ENCODE measurements around the gene SEMA3B. TPM values are rescaled to one million over a fixed set of nuclear protein-coding genes. Genes with fewer than 3 reads are reported as not detected.

SEMA3B gene
- total and polyA plus RNA-seq, 2 of the 4 experiments (the other 2 are of a cell fraction): 4.3 to 29.3 TPM

DNA sequence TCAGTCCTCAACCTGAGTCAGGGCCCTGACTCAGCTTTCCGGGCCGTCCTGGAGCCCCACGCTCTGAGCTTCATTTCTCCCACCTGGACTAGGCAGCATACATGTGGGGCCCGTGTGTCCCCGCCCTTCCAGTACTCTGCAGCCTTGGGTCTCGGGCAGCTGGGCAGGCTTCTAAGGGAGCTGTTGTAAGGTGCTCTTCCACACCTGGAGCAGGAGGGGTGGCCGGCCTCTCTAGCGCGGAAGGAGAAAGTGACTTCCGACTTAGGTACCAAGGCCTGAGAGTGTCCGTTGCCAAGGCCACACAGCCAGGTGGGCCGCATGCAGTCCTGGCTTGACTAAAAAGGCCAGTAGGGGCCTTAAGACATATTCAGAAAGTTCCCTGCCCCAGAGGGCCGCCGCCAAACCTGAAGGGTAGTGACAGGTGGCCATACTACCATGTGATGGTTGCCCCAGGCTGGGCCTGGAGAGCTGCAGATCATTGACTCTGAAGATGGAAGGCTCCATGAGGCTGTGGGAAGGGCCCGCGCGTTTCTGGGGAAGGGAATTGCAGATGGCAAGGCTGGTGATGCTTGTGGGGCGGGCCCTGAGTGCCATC, 9.4 kb upstream of the SEMA3B start (continued):
- TF ChIP-seq FOS (IDR thresholded peaks at IDR 0.05; ENCODE audit: low read depth, low read length): no peak

DNA sequence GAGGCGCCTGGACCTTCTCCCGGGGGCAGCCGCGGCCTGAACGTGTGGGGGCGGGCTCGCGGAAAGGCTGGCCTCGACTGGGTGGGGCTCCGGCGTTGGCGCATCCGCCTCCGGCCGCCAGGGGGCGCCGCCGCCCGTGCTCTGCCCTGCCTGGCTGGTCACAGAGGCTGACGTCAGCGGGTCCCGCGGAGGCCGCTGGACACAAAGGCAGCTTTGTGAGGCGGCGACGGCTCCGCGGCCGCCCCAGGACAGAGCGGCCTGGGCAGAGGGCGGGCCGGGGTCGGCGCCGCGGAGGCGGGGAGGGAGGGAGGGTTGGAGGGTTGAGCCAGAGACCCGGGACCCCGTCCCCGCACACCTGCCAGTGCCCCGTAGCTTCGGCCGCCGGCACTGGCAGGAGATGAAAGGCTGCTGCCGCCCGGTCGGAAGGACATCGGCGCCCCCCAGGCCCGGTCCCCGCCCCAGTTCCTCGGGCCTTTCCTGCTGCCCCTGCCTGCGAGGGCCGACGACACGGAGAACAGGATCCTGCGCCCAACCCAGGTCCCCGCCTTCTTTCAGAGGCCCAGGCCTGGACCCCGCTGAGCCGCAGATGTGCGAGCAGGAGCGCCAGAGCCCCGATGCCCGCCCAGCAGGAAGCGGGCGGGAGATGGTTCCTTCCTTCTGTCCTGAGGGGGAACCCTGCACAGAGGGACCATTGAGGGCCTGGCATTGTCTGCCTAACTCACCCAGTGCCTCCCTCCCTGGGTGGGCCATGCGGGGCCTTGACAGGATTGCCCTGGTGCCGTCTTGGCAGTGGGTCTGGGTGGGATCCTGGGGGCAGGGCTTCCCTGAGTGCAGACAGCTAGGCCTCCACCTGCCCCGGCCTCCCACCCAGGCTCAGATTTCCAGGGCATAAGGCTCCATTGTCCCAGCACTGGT, 8.7 kb upstream of the SEMA3B start:
- H2BK20ac ChIP-seq (ENCODE audit: low read depth, low read length): peak overlapping the region; percentile 27; the same call in 1 of the 2 replicates

More for the DNA sequence above, 8.7 kb upstream of the SEMA3B start:
- in situ Hi-C loops (cut with MboI; ENCODE audit: low sequenced_read_pairs) (no loop called here), intact Hi-C loops (cut with micrococcal nuclease) (loop anchor here (1.0 to 5.0 kb wide), 2 partner anchors 13 to 62 kb away; partner anchors contain the start of gene HYAL2), dilution Hi-C loops (cut with HindIII; ENCODE audit: low sequenced_read_pairs, unreplicated experiment) (no loop called here)
- 1% methylated on average over 44 of the region's 70 CpGs; no CpG with 5 or more reads in 1 of the 2 experiments for WGBS, 2 experiments (ENCODE audit: extremely low coverage in 2 of 2, insufficient read length in 1 of 2)
- ChIA-PET POLR2A (ENCODE audit: unreplicated experiment) (interaction anchor here (0.6 kb wide), 1 partner anchor 45 kb away, joined by 3 read pairs; no protein-coding TSS in a partner anchor), CTCF (interaction anchor here (1.0 to 1.6 kb wide), 3 partner anchors 10 to 74 kb away, joined by 3 to 7 read pairs (median 4); no protein-coding TSS in a partner anchor)
- Histone ChIP-seq H3K36me3 (ENCODE audit: control insufficient read depth, insufficient read depth, low read length) (peaks cover 25% of the 10 kb centered on the region), H3K79me1 (ENCODE audit: low read depth in 1 of 2, low read length in 2 of 2) (peaks cover 15 to 64% of the 10 kb centered on the region in 2 experiments), H4K8ac (ENCODE audit: low read depth in 2 of 2, low read length in 2 of 2) (peak overlapping the region; percentile 92 to 95), H3K56ac (ENCODE audit: extremely low read depth, insufficient read depth, low read length) (peak overlapping the region; percentile 69), H4K5ac (ENCODE audit: low read depth, low read length) (peak overlapping the region; percentile 97), H3K9me1 (ENCODE audit: insufficient read depth, low read length) (peaks cover 13% of the 10 kb centered on the region), H4K91ac (ENCODE audit: insufficient read depth, low read depth, low read length) (peak overlapping the region; percentile 97), H3K23ac (ENCODE audit: low read depth, low read length) (peak overlapping the region; percentile 97), H4K20me1 (ENCODE audit: insufficient read depth, low read length) (peaks cover 13% of the 10 kb centered on the region; the same call in 1 of the 2 replicates), H3K9me3 (ENCODE audit: control insufficient read depth, insufficient read depth, low read length) (no peaks in the 10 kb centered on the region), H2BK120ac (ENCODE audit: low read depth, low read length) (peak overlapping the region; percentile 79), H2AFZ (replicated peaks; ENCODE audit: low read length, poor library complexity) (peak overlapping the region; percentile 89), H2BK5ac (ENCODE audit: low read depth, low read length, poor library complexity, severe bottlenecking) (peak overlapping the region; percentile 87), H3K4me1 (ENCODE audit: control insufficient read depth, insufficient read depth, low read length) (peaks cover 29% of the 10 kb centered on the region), H2AK9ac (replicated peaks; ENCODE audit: low read depth, low read length, poor library complexity) (peak overlapping the region; percentile 99), H3K4ac (ENCODE audit: low read depth, low read length) (peak overlapping the region; percentile 93), H3K18ac (ENCODE audit: low read depth, low read length) (peak overlapping the region; percentile 76), H3K9ac (ENCODE audit: low read depth, low read length) (peak overlapping the region; percentile 76), H3K14ac (replicated peaks; ENCODE audit: low read depth, low read length) (peak overlapping the region; percentile 95), H3K4me2 (ENCODE audit: low read depth, low read length) (peak overlapping the region; percentile 82), H3K27me3 (ENCODE audit: control insufficient read depth, insufficient read depth, low read length) (no peaks in the 10 kb centered on the region), H3K27ac (ENCODE audit: insufficient read depth, low read length) (peak overlapping the region; percentile 90), H3K4me3 (ENCODE audit: insufficient read depth, low read depth, low read length) (peak overlapping the region; percentile 36), H2AK5ac (ENCODE audit: low read depth, low read length) (peak overlapping the region; percentile 97), H2BK15ac (ENCODE audit: low read depth, low read length) (no peak overlapping the region)
- TF ChIP-seq RFX5 (IDR thresholded peaks at IDR 0.05; ENCODE audit: low read depth, low read length): no peak
- TF ChIP-seq MAFK (IDR thresholded peaks at IDR 0.05; ENCODE audit: low read depth, low read length): peak; percentile 37; the same call in 1 of the 2 replicates
- TF ChIP-seq SMC3 (IDR thresholded peaks at IDR 0.05; ENCODE audit: low read depth, low read length): peak; percentile 89
- TF ChIP-seq POLR2A (IDR thresholded peaks at IDR 0.05; ENCODE audit: low read depth, low read length): peak; percentile 77
- peak; percentile 78 for TF ChIP-seq MAZ (IDR thresholded peaks at IDR 0.05; ENCODE audit: borderline replicate concordance, low read depth, low read length)
- TF ChIP-seq FOS (IDR thresholded peaks at IDR 0.05; ENCODE audit: low read depth, low read length): no peak
- peak; percentile 94 for TF ChIP-seq RAD21 (IDR thresholded peaks at IDR 0.05; ENCODE audit: low read length)
- 0 out of 2 replicates have a peak, but pooled peaks have one; percentile 36 for TF ChIP-seq BHLHE40 (IDR thresholded peaks at IDR 0.05; ENCODE audit: low read depth, low read length)
- TF ChIP-seq RCOR1 (IDR thresholded peaks at IDR 0.05; ENCODE audit: insufficient replicate concordance, low read length): no peak
- TF ChIP-seq, protein P1, sequence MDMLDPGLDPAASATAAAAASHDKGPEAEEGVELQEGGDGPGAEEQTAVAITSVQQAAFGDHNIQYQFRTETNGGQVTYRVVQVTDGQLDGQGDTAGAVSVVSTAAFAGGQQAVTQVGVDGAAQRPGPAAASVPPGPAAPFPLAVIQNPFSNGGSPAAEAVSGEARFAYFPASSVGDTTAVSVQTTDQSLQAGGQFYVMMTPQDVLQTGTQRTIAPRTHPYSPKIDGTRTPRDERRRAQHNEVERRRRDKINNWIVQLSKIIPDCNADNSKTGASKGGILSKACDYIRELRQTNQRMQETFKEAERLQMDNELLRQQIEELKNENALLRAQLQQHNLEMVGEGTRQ (IDR thresholded peaks at IDR 0.05; ENCODE audit: low read depth, low read length): 0 out of 2 replicates have a peak, but pooled peaks have one; percentile 16
- TF ChIP-seq, protein P2, sequence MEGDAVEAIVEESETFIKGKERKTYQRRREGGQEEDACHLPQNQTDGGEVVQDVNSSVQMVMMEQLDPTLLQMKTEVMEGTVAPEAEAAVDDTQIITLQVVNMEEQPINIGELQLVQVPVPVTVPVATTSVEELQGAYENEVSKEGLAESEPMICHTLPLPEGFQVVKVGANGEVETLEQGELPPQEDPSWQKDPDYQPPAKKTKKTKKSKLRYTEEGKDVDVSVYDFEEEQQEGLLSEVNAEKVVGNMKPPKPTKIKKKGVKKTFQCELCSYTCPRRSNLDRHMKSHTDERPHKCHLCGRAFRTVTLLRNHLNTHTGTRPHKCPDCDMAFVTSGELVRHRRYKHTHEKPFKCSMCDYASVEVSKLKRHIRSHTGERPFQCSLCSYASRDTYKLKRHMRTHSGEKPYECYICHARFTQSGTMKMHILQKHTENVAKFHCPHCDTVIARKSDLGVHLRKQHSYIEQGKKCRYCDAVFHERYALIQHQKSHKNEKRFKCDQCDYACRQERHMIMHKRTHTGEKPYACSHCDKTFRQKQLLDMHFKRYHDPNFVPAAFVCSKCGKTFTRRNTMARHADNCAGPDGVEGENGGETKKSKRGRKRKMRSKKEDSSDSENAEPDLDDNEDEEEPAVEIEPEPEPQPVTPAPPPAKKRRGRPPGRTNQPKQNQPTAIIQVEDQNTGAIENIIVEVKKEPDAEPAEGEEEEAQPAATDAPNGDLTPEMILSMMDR (conservative IDR thresholded peaks at IDR 0.05; ENCODE audit: low read depth, low read length): peak; percentile 99
- ATAC-seq (ENCODE audit: low read depth): peak; percentile 71
- DNase-seq: peak; percentile 86
- BruUV-seq (replicated peaks): no TSS peak
